HCT116 (cell line): ENCODE data around the gene LRRC1. TPM values are rescaled to one million over a fixed set of nuclear protein-coding genes. Genes with fewer than 3 reads are reported as not detected.

Source experiments
- ATAC-seq: fragments of 200-7000 bp; cut with Tn5 transposase; 2 replicates; pipeline ENCODE4 v1.9.1; 2020; ENCODE audit warnings: mild to moderate bottlenecking, moderate library complexity
- BruUV-seq: library from RNA; stranded (reverse); fragments of 400-500 nt; replicated peaks from 2 replicates; lab custom pipeline; 2021; lab: Mats Ljungman, UMichigan
- CTCF ChIA-PET: fragments of 300-600 bp; sonication (Branson Sonifier 250); formaldehyde crosslinking; loops from one replicate; lab custom pipeline; 2021; ENCODE audit warnings: antibody characterized with exemption; lab: Charles Lee
- POLR2A ChIA-PET: fragments of 300-600, 350-600 bp; sonication (Branson Sonifier 250); formaldehyde crosslinking; loops from one replicate; lab custom pipeline; 2021; ENCODE audit warnings: antibody characterized with exemption; lab: Charles Lee
- RAD21 ChIA-PET, 2 experiments: fragments of 300-600 bp; sonication (Branson Sonifier 250); formaldehyde crosslinking; loops; one replicate each; lab custom pipeline; 2023; ENCODE audit warnings: low total read pairs in 2 of 2; ENCODE audit not compliant: uncharacterized antibody in 2 of 2, unreplicated experiment in 2 of 2, low non-redundant PET in 1 of 2; lab: Charles Lee
- DNase-seq: peaks from one replicate; pipeline ENCODE4 v3.0.0-alpha.2; 2010; ENCODE audit warnings: low read depth, low spot score
- H2AFZ ChIP-seq: fragments of 200-600 bp; shearing (Covaris generic), sonication (generic); 2 replicates; pipeline ENCODE4 v1.6.1; 2017; ENCODE audit warnings: low read depth, mixed run types, mixed read lengths, antibody characterized with exemption, low read length; ENCODE audit not compliant: poor library complexity, severe bottlenecking
- H3K27ac ChIP-seq: 2 replicates; pipeline ENCODE4 v1.5.1; 2012; ENCODE audit warnings: low read depth, low read length
- H3K27me3 ChIP-seq: fragments of 200-600 bp; sonication (generic); 2 replicates; pipeline ENCODE4 v1.6.1; 2016; ENCODE audit warnings: mixed run types, low read length, mixed read lengths; ENCODE audit not compliant: insufficient read depth
- H3K36me3 ChIP-seq, 2 experiments: fragments of 200-500 bp in 1 of 2; fragments of 200-600 bp in 1 of 2; sonication (Bioruptor generic) in 1 of 2; sonication (generic) in 1 of 2; 2 replicates each; pipeline versions ENCODE4 v1.5.1 to v1.6.1; 2014 to 2016; ENCODE audit warnings: low read length in 2 of 2, inconsistent platforms in 1 of 2, mixed read lengths in 1 of 2, mixed run types in 1 of 2; ENCODE audit not compliant: insufficient read depth in 2 of 2, control insufficient read depth in 1 of 2
- H3K4me1 ChIP-seq, 2 experiments: fragments of 200-600 bp in 1 of 2; sonication (generic) in 1 of 2; 2 replicates each; pipeline versions ENCODE4 v1.5.1 to v1.6.1; 2012 to 2017; ENCODE audit warnings: low read length in 2 of 2, inconsistent platforms in 1 of 2, mild to moderate bottlenecking in 1 of 2, mixed read lengths in 1 of 2, mixed run types in 1 of 2, moderate library complexity in 1 of 2; ENCODE audit not compliant: insufficient read depth in 2 of 2, control insufficient read depth in 1 of 2
- H3K4me2 ChIP-seq: fragments of 200-600 bp; sonication (generic); 2 replicates; pipeline ENCODE4 v1.6.1; 2017; ENCODE audit warnings: mixed run types, low read length, mixed read lengths
- H3K4me3 ChIP-seq, 2 experiments: fragments of 200-600 bp in 1 of 2; sonication (generic) in 1 of 2; replicated peaks in 1 of 2; 2 replicates each; pipeline ENCODE4 v1.5.1; 2011 to 2016; ENCODE audit warnings: low read length in 2 of 2, control low read depth in 1 of 2, low read depth in 1 of 2, mild to moderate bottlenecking in 1 of 2, mixed read lengths in 1 of 2, mixed run types in 1 of 2
- H3K79me2 ChIP-seq: fragments of 200-600 bp; sonication (generic); 2 replicates; pipeline ENCODE4 v1.6.1; 2017; ENCODE audit warnings: mild to moderate bottlenecking, mixed run types, low read length, moderate library complexity, mixed read lengths; ENCODE audit not compliant: insufficient read depth
- H3K9ac ChIP-seq: fragments of 200-600 bp; sonication (generic); 2 replicates; pipeline ENCODE4 v1.6.1; 2016; ENCODE audit warnings: low read length, mixed read lengths
- H3K9me2 ChIP-seq: fragments of 200-600 bp; sonication (generic), shearing (Covaris generic); 2 replicates; pipeline ENCODE4 v1.6.1; 2017; ENCODE audit warnings: mixed run types, mild to moderate bottlenecking, moderate library complexity; ENCODE audit not compliant: insufficient read depth
- H3K9me3 ChIP-seq, 2 experiments: fragments of 200-500 bp in 1 of 2; fragments of 200-600 bp in 1 of 2; sonication (Bioruptor generic) in 1 of 2; sonication (generic) in 1 of 2; 2 replicates each; pipeline ENCODE4 v1.6.1; 2014 to 2017; ENCODE audit warnings: low read length in 2 of 2, mixed read lengths in 2 of 2, inconsistent platforms in 1 of 2, low read depth in 1 of 2, mild to moderate bottlenecking in 1 of 2, mixed run types in 1 of 2, moderate library complexity in 1 of 2; ENCODE audit not compliant: control insufficient read depth in 1 of 2, insufficient read depth in 1 of 2
- H4K20me1 ChIP-seq: fragments of 200-600 bp; sonication (generic), shearing (Covaris generic); 2 replicates; pipeline ENCODE4 v1.6.1; 2017; ENCODE audit warnings: mixed run types, mild to moderate bottlenecking, moderate library complexity; ENCODE audit not compliant: insufficient read depth
- CBX3 ChIP-seq: IDR thresholded peaks from 2 replicates; pipeline ENCODE4 v1.6.1; 2012; ENCODE audit warnings: low read depth
- CTCF ChIP-seq, 3 experiments: fragments of 200-600 bp in 1 of 3; sonication (generic) in 1 of 3; IDR thresholded peaks in 2 of 3; conservative IDR thresholded peaks in 1 of 3; 2 replicates each; pipeline ENCODE4 v1.5.1; 2012 to 2017; ENCODE audit warnings: low read depth in 2 of 3, low read length in 2 of 3, antibody characterized with exemption in 1 of 3, borderline replicate concordance in 1 of 3, control low read depth in 1 of 3, mild to moderate bottlenecking in 1 of 3, mixed read lengths in 1 of 3, mixed run types in 1 of 3, moderate library complexity in 1 of 3; ENCODE audit not compliant: insufficient read depth in 1 of 3
- EGR1 ChIP-seq: IDR thresholded peaks from 2 replicates; pipeline ENCODE4 v1.6.1; 2012; ENCODE audit warnings: low read depth
- EZH2phosphoT487 ChIP-seq: fragments of 200-600 bp; IDR thresholded peaks from 2 replicates; pipeline ENCODE4 v1.6.1; 2018; ENCODE audit warnings: antibody characterized with exemption, borderline replicate concordance
- FOSL1 ChIP-seq: IDR thresholded peaks from 2 replicates; pipeline ENCODE4 v1.6.1; 2012; ENCODE audit warnings: low read depth
- JUND ChIP-seq: IDR thresholded peaks from 2 replicates; pipeline ENCODE4 v1.6.1; 2012
- MAX ChIP-seq: IDR thresholded peaks from 2 replicates; pipeline ENCODE4 v1.6.1; 2012
- POLR2A ChIP-seq: IDR thresholded peaks from 2 replicates; pipeline ENCODE4 v1.7.0; 2011; ENCODE audit warnings: borderline replicate concordance; ENCODE audit not compliant: insufficient read depth, insufficient read length; ENCODE audit errors: extremely low read depth
- POLR2AphosphoS5 ChIP-seq: IDR thresholded peaks from 2 replicates; pipeline ENCODE4 v1.6.1; 2011; ENCODE audit warnings: mild to moderate bottlenecking, low read depth, low read length, moderate library complexity
- RAD21 ChIP-seq: IDR thresholded peaks from 2 replicates; pipeline ENCODE4 v1.6.1; 2012; ENCODE audit warnings: low read depth, mild to moderate bottlenecking
- REST ChIP-seq: IDR thresholded peaks from 2 replicates; pipeline ENCODE4 v1.6.1; 2012; ENCODE audit warnings: low read depth
- SP1 ChIP-seq: IDR thresholded peaks from 2 replicates; pipeline ENCODE4 v1.6.1; 2012; ENCODE audit warnings: low read depth
- TCF7L2 ChIP-seq: IDR thresholded peaks from 2 replicates; pipeline ENCODE4 v1.7.0; 2011; ENCODE audit warnings: borderline replicate concordance, inconsistent platforms; ENCODE audit not compliant: insufficient read depth, insufficient read length; ENCODE audit errors: extremely low read depth
- YY1 ChIP-seq: IDR thresholded peaks from 2 replicates; pipeline ENCODE4 v1.6.1; 2011; ENCODE audit warnings: low read length, low read depth, moderate library complexity, mild to moderate bottlenecking; ENCODE audit not compliant: insufficient replicate concordance; ENCODE audit errors: extremely low read depth
- ZBTB33 ChIP-seq: IDR thresholded peaks from 2 replicates; pipeline ENCODE4 v1.6.1; 2011; ENCODE audit warnings: mild to moderate bottlenecking, low read length, moderate library complexity; ENCODE audit not compliant: insufficient replicate concordance; ENCODE audit errors: extremely low read depth
- ZFX ChIP-seq: fragments of 450-650 bp; IDR thresholded peaks from 2 replicates; pipeline ENCODE4 v1.6.1; 2017
- intact Hi-C: fragments of 100-400 bp; cut with micrococcal nuclease; formaldehyde crosslinking; loops from 2 replicates; pipeline ENCODE4 v1.10.0; 2022
- total RNA-seq: library from RNA; stranded (reverse); gene quantifications from one replicate; pipeline ENCODE4 v1.2.1, GENCODE V29; 2021; ENCODE audit not compliant: unreplicated experiment

LRRC1 gene
- total RNA-seq, 1 experiment from 2014 or later: 19.8 TPM

GRCh38 chr6:53961679-53962370, 167.0 kb downstream of the LRRC1 start:
- no peaks in the 10 kb centered on the region; the same call in 1 of the 2 replicates for H3K9me2 ChIP-seq
- ChIA-PET RAD21 (no interaction called here), CTCF (no interaction called here), POLR2A (no interaction called here)
- H2AFZ ChIP-seq: no peak overlapping the region
- no peak overlapping the region for H3K27ac ChIP-seq
- TF ChIP-seq RAD21 (no peak), FOSL1 (no peak), YY1 (no peak), CBX3 (no peak), EZH2phosphoT487 (no peak), POLR2AphosphoS5 (no peak), SP1 (no peak), JUND (no peak), REST (no peak), ZBTB33 (no peak), MAX (no peak), POLR2A (no peak), CTCF (IDR thresholded peaks at IDR 0.05 in 2 of 3, conservative IDR thresholded peaks at IDR 0.05 in 1 of 3; ENCODE audit: borderline replicate concordance in 1 of 3, insufficient read depth in 1 of 3, low read depth in 2 of 3, low read length in 2 of 3) (no peak), TCF7L2 (no peak), ZFX (no peak), EGR1 (no peak)
- H3K9ac ChIP-seq: no peak overlapping the region
- H3K4me2 ChIP-seq: no peak overlapping the region
- H4K20me1 ChIP-seq: no peaks in the 10 kb centered on the region
- intact Hi-C loops: no loop called here
- H3K4me3 ChIP-seq: no peak overlapping the region
- ATAC-seq (0 out of 2 replicates have a peak, but pooled peaks have one; percentile 27), DNase-seq (no peak)
- no peaks in the 10 kb centered on the region for H3K9me3 ChIP-seq
- H3K36me3 ChIP-seq: no peaks in the 10 kb centered on the region
- no peaks in the 10 kb centered on the region for H3K27me3 ChIP-seq
- peaks cover 0 to 12% of the 10 kb centered on the region in 2 experiments; a peak in 2 of 4 replicates for H3K4me1 ChIP-seq
- H3K79me2 ChIP-seq: no peaks in the 10 kb centered on the region
- BruUV-seq: no TSS peak
